ENCODE results near the gene BMAL2.

DNA sequence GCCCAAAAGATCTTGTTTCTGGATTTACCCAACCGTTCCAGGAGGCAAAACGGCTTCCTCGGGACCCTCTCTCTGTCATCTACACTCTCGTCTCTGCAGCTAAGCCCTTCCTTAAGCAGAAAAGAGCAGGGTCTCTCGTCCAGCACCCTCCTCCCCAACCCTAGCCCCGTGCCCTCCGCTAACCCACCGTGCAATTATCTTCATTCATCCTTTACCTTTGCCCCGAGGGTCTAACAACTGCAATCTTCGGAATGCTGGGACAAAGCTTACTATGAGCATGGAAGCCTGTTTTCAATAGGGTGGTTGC is 276 bp upstream of the BMAL2 start:
- TF ChIP-seq, protein P1, sequence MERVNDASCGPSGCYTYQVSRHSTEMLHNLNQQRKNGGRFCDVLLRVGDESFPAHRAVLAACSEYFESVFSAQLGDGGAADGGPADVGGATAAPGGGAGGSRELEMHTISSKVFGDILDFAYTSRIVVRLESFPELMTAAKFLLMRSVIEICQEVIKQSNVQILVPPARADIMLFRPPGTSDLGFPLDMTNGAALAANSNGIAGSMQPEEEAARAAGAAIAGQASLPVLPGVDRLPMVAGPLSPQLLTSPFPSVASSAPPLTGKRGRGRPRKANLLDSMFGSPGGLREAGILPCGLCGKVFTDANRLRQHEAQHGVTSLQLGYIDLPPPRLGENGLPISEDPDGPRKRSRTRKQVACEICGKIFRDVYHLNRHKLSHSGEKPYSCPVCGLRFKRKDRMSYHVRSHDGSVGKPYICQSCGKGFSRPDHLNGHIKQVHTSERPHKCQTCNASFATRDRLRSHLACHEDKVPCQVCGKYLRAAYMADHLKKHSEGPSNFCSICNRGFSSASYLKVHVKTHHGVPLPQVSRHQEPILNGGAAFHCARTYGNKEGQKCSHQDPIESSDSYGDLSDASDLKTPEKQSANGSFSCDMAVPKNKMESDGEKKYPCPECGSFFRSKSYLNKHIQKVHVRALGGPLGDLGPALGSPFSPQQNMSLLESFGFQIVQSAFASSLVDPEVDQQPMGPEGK (CRISPR knock-in tag; IDR thresholded peaks at IDR 0.05; ENCODE audit: borderline replicate concordance) = no peak
- TF ChIP-seq ZFP3 (CRISPR knock-in tag; IDR thresholded peaks at IDR 0.05) (no peak), TOX (CRISPR knock-in tag; IDR thresholded peaks at IDR 0.05; ENCODE audit: borderline replicate concordance) (no peak), ISL1 (CRISPR knock-in tag; IDR thresholded peaks at IDR 0.05) (no peak)
- TF ChIP-seq, protein P2, sequence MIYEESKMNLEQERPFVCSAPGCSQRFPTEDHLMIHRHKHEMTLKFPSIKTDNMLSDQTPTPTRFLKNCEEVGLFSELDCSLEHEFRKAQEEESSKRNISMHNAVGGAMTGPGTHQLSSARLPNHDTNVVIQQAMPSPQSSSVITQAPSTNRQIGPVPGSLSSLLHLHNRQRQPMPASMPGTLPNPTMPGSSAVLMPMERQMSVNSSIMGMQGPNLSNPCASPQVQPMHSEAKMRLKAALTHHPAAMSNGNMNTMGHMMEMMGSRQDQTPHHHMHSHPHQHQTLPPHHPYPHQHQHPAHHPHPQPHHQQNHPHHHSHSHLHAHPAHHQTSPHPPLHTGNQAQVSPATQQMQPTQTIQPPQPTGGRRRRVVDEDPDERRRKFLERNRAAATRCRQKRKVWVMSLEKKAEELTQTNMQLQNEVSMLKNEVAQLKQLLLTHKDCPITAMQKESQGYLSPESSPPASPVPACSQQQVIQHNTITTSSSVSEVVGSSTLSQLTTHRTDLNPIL (CRISPR knock-in tag; IDR thresholded peaks at IDR 0.05; ENCODE audit: low read depth) = no peak
